SK-N-MC (cell line): ENCODE results near the gene SSU72.

ENCODE experiments used
- EZH2 ChIP-seq: fragments of 200-600 bp; sonication (generic); IDR thresholded peaks from one replicate; pipeline ENCODE4 v1.6.1; 2017; ENCODE audit warnings: antibody characterized with exemption
- FOXP2 ChIP-seq: optimal IDR thresholded peaks from 2 replicates; pipeline ENCODE3; 2011; ENCODE audit warnings: mild to moderate bottlenecking, moderate library complexity; ENCODE audit not compliant: insufficient read depth; ENCODE audit errors: extremely low read length, control extremely low read depth
- POLR2AphosphoS5 ChIP-seq: IDR thresholded peaks from 2 replicates; pipeline ENCODE4 v1.6.1; 2012; ENCODE audit warnings: mild to moderate bottlenecking, low read depth, low read length, borderline replicate concordance

DNA sequence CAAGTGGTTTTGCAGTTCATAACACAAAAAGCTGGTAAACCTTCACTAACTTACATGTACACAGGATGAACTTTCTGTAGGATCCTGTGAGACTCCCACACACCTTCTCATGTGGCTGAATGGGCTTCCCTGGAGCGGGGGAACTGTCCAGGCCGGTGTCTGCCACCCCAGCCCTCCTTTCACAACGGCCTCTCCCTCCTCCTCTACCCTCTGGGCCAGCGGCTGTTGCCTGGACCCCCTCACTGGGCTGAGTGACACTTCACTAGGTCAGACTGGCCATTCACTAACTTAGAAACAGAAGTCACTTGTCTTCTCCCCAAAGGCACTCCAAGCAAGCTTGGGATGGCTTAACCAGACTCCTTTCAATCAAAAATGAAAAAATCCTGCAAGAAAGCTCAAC, 16.1 kb downstream of the SSU72 start:
- no peak for TF ChIP-seq POLR2AphosphoS5
- TF ChIP-seq EZH2, result no peak
- no peak for TF ChIP-seq FOXP2
